ENCODE measurements around the gene TNF. TPM values are rescaled to one million over a fixed set of nuclear protein-coding genes. Genes with fewer than 3 reads are reported as not detected.

Gene TNF
- polyA plus RNA-seq, 1 of the 3 experiments (the other 2 are of a cell fraction): not detected

GRCh38 chr6:31626952-31627351 is 51.6 kb downstream of the TNF start:
- H3K27ac ChIP-seq (ENCODE audit: low read depth in 2 of 2, low read length in 1 of 2): no peak overlapping the region
- peaks cover 93 to 95% of the 10 kb centered on the region in 2 experiments for H3K36me3 ChIP-seq (replicated peaks in 1 of 2; ENCODE audit: control insufficient read depth in 1 of 2, insufficient read depth in 2 of 2, low read length in 1 of 2)
- no peaks in the 10 kb centered on the region for H3K27me3 ChIP-seq (ENCODE audit: insufficient read depth)
- H3K4me2 ChIP-seq: no peak overlapping the region
- peaks cover 9 to 11% of the 10 kb centered on the region in 2 experiments for H3K4me1 ChIP-seq (ENCODE audit: control insufficient read depth in 1 of 2, insufficient read depth in 2 of 2, low read depth in 1 of 2, low read length in 1 of 2)
- no peaks in the 10 kb centered on the region for H3F3A ChIP-seq (replicated peaks; ENCODE audit: insufficient read depth)
- no peak overlapping the region for H3K4me3 ChIP-seq (ENCODE audit: low read depth in 2 of 2, low read length in 1 of 2)
- CTCF ChIA-PET: interaction anchor here (0.9 to 1.6 kb wide), 3 partner anchors 28 to 81 kb away, joined by 3 to 5 read pairs (median 5); partner anchors contain the start of gene ATP6V1G2
- DNase-seq: peak; percentile 14
- POLR2A ChIA-PET: interaction anchor here (0.7 to 1.3 kb wide), 3 partner anchors 9 to 15 kb away, joined by 3 to 6 read pairs (median 3); no protein-coding TSS in a partner anchor
- peaks cover 33% of the 10 kb centered on the region for H4K20me1 ChIP-seq (ENCODE audit: insufficient read depth)
- no peaks in the 10 kb centered on the region for H3K9me3 ChIP-seq
- no peaks in the 10 kb centered on the region for H3K9me2 ChIP-seq
- peaks cover 70% of the 10 kb centered on the region for H3K79me2 ChIP-seq (ENCODE audit: insufficient read depth)
- 95% methylated on average over 9 of the region's 10 CpGs for WGBS (ENCODE audit: low lambda C conversion rate)
- no peak overlapping the region for H2AFZ ChIP-seq (ENCODE audit: low read depth)
- no peak overlapping the region for H3K9ac ChIP-seq
- TF ChIP-seq MEF2A (IDR thresholded peaks at IDR 0.05; ENCODE audit: borderline replicate concordance, low read depth): no peak
- no peak for TF ChIP-seq TCF12 (IDR thresholded peaks at IDR 0.05)
- no peak for TF ChIP-seq EZH2phosphoT487 (IDR thresholded peaks at IDR 0.05; ENCODE audit: borderline replicate concordance, low read depth)
- no peak for TF ChIP-seq USF1 (IDR thresholded peaks at IDR 0.05; ENCODE audit: borderline replicate concordance, low read depth)
- no peak for TF ChIP-seq IRF3 (IDR thresholded peaks at IDR 0.05; ENCODE audit: low read depth, low read length)
- no peak for TF ChIP-seq RAD21 (IDR thresholded peaks at IDR 0.05; ENCODE audit: low read length)

DNA sequence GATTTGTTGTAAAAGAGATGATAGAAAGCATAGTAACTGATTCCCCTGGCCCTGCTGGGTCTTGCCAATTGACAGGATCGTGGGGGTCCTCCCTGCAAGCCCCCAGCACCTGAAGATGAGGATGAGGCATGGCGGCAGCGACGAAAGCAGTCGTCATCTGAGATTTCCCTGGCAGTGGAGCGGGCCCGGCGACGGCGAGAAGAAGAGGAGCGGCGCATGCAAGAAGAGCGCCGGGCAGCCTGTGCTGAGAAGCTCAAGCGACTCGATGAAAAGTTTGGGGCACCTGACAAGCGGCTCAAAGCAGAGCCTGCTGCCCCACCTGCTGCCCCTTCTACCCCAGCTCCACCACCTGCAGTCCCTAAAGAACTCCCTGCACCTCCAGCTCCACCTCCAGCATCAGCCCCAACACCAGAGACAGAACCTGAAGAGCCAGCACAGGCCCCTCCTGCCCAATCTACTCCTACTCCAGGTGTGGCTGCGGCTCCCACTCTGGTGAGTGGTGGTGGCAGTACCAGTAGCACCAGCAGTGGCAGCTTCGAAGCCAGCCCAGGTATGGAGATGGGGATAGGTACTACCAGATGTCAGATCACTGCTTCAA is 52.4 kb downstream of the TNF start:
- Histone ChIP-seq H3K4me1 (ENCODE audit: control insufficient read depth in 1 of 2, insufficient read depth in 2 of 2, low read depth in 1 of 2, low read length in 1 of 2) (peaks cover 2% of the 10 kb centered on the region in 2 experiments; a peak in 2 of 4 replicates), H3K27ac (ENCODE audit: low read depth in 2 of 2, low read length in 1 of 2) (no peak overlapping the region), H2AFZ (ENCODE audit: low read depth) (no peak overlapping the region), H3K27me3 (ENCODE audit: insufficient read depth) (no peaks in the 10 kb centered on the region), H3K4me3 (ENCODE audit: low read depth in 2 of 2, low read length in 1 of 2) (no peak overlapping the region), H3F3A (replicated peaks; ENCODE audit: insufficient read depth) (peaks cover 4% of the 10 kb centered on the region), H3K36me3 (replicated peaks in 1 of 2; ENCODE audit: control insufficient read depth in 1 of 2, insufficient read depth in 2 of 2, low read length in 1 of 2) (peaks cover 93 to 94% of the 10 kb centered on the region in 2 experiments), H3K9me3 (no peaks in the 10 kb centered on the region), H3K9me2 (no peaks in the 10 kb centered on the region), H4K20me1 (ENCODE audit: insufficient read depth) (peaks cover 30% of the 10 kb centered on the region), H3K79me2 (ENCODE audit: insufficient read depth) (peaks cover 61% of the 10 kb centered on the region), H3K4me2 (no peak overlapping the region), H3K9ac (no peak overlapping the region)
- CTCF ChIA-PET: interaction anchor here (0.6 kb wide), 1 partner anchor 18 kb away, joined by 3 read pairs; no protein-coding TSS in a partner anchor
- TF ChIP-seq CHD2 (IDR thresholded peaks at IDR 0.05; ENCODE audit: low read length, partially characterized antibody): no peak
- TF ChIP-seq FOSL2 (IDR thresholded peaks at IDR 0.05; ENCODE audit: borderline replicate concordance, low read depth): no peak
- TF ChIP-seq CTCF (IDR thresholded peaks at IDR 0.05): no peak
- no peak for TF ChIP-seq TAF1 (IDR thresholded peaks at IDR 0.05; ENCODE audit: borderline replicate concordance, low read depth, low read length)
- no peak for TF ChIP-seq TEAD4 (IDR thresholded peaks at IDR 0.05; ENCODE audit: borderline replicate concordance, insufficient read depth)
- TF ChIP-seq, protein P1, sequence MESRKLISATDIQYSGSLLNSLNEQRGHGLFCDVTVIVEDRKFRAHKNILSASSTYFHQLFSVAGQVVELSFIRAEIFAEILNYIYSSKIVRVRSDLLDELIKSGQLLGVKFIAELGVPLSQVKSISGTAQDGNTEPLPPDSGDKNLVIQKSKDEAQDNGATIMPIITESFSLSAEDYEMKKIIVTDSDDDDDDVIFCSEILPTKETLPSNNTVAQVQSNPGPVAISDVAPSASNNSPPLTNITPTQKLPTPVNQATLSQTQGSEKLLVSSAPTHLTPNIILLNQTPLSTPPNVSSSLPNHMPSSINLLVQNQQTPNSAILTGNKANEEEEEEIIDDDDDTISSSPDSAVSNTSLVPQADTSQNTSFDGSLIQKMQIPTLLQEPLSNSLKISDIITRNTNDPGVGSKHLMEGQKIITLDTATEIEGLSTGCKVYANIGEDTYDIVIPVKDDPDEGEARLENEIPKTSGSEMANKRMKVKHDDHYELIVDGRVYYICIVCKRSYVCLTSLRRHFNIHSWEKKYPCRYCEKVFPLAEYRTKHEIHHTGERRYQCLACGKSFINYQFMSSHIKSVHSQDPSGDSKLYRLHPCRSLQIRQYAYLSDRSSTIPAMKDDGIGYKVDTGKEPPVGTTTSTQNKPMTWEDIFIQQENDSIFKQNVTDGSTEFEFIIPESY (IDR thresholded peaks at IDR 0.05; ENCODE audit: borderline replicate concordance, low read depth): no peak
- no peak for TF ChIP-seq EZH2phosphoT487 (IDR thresholded peaks at IDR 0.05; ENCODE audit: borderline replicate concordance, low read depth)
- no peak for TF ChIP-seq IRF3 (IDR thresholded peaks at IDR 0.05; ENCODE audit: low read depth, low read length)
- no peak for TF ChIP-seq RAD21 (IDR thresholded peaks at IDR 0.05; ENCODE audit: low read length)
- no peak for TF ChIP-seq MXI1 (IDR thresholded peaks at IDR 0.05; ENCODE audit: low read depth, low read length)
- POLR2A ChIA-PET: interaction anchor here (1.3 kb wide), 1 partner anchor 11 kb away, joined by 6 read pairs; no protein-coding TSS in a partner anchor
- peak; percentile 19 for DNase-seq
- WGBS (ENCODE audit: low lambda C conversion rate): 98% methylated on average over 18 of the region's 19 CpGs
